CD4-positive, alpha-beta T cell treated with Interleukin-21 for 1 hour (primary cell): ENCODE data around the gene DDX10.

Experiments used
- DNase-seq: peaks from one replicate; pipeline ENCODE4 v3.0.0-alpha.2; 2020

Gene DDX10

DNA sequence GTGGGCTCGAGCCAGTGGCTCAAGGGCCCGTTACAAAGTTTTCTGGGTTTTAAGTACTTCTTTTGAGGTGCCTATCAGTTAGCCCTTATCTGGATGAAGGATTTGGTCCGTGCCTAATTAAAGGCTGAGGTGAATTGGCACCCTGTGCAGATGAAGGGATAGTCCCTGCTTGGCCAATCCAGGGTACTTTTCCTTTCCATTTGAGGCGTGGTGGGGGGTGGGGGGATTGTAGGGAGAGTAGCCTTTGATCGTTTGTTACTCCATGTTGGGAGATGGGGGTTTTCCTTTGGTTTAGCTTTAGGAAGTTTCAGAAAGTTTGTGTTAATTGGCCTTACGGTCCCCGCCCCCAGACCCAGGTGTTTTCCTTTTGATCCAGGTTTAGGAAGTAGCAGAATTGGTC, 170.8 kb downstream of the DDX10 start:
- DNase-seq: no peak

DNA sequence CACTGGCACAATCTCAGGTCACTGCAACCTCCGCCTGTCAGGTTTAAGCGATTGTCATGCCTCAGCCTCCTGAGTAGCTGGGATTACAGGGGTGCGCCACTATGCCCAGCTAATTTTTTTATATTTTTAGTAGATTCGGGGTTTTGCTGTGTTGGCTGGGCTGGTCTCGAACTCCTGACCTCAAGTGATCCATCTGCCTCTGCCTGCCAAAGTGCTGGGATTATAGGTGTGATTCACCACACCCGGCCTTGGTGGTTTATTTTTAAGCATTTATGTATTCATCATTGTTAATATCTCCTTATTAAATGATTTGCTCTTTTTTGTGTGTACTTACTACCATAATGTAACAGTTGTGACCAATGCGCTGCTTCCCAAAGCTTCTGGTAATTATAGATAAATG, 171.7 kb downstream of the DDX10 start:
- no peak for DNase-seq

DNA sequence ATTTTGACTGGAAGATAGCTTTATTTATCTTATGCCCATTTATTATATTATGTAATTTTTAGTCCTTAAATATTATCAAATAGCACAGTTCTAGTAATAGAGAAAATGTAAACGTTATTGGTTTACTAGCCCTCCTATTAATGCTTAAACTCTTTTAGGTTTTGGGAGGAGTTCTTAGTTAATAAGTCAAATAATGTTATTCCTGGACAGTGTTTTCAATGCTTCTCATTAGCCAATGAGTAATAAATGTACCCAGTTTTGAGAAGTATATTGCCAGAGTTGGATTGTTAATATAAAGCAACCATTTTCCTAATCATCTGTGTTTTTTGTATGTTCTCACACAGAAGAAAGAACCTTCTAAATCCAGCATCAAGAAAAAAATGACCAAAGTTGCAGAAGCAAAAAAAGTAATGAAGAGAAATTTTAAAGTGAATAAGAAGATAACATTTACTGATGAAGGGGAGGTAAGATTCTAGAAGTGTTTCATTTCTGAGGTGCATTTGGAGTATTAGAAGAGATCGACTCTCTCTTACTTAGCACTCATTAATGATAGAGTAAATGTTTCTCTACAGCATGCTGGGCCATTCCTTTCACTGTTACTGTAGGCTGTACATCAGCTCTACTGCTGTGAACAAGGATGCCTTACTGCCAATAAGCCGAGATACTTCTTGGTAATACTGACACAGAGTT, 173.4 kb downstream of the DDX10 start:
- DNase-seq: no peak

- DNase-seq: no peak
Observed at GRCh38 chr11:108838792-108839105, 173.9 kb downstream of the DDX10 start.

DNA sequence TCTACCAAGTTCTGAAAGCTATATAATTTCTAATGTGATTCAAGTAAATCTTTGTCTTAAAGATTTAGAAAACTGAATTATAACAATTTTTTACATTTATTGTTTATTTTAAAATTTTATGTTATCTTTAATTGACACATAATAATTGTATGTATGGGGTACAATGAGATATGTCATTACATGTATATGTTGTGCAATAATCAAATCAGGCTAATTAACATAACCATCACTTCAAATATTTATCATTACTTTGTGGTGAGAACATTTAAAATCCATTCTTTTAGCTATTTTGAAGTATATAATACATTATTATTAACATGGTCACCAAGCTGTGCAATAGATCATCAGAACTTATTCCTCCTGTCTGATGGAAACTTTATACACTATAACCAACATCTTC, 181.1 kb downstream of the DDX10 start:
- no peak for DNase-seq

GRCh38 chr11:108847298-108847990, 182.6 kb downstream of the DDX10 start:
- DNase-seq: no peak

DNA sequence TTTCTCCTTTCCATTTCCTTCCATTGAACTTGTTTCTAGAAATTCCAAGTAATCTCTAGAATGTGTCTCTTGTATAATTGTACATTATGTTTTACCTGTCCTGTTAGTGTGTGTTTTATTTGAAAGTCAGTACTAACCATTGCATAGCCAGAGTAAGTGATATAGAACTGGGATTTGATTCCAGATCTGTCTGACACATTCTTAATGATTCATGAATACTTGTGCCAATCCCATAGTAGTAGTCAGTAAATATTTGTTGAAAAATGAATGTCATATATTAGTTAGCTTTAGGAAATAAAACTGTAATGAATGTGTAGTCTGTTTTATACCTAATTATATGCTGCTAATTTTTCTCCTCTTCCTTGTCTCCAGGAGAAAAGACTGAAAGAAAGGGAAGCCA, 186.9 kb downstream of the DDX10 start:
- no peak for DNase-seq

- no peak for DNase-seq
Observed at GRCh38 chr11:108852701-108853100, 187.8 kb downstream of the DDX10 start.

DNA sequence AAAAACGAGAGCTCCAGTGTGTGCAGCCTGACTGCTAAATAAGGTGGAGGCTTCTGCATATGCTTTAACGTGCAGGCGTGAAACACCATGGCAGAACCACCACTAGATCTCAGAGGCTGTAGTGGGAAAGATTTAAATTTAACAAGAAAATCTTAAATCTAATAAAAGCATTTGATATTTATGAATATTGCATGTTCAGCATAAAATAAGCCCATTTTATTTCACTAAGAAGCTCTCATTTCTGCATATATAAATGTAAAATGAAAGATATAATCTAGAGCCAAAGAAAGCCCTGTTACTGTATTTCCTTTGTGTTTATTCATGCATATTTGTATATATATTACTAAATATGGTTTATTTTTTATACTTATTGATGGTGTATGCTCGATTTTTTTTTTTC, 188.3 kb downstream of the DDX10 start:
- no peak for DNase-seq

GRCh38 chr11:108853864-108854263, 189.0 kb downstream of the DDX10 start:
- peak; percentile 17 for DNase-seq

GRCh38 chr11:108854346-108854745, 189.5 kb downstream of the DDX10 start:
- DNase-seq: peak; percentile 38

GRCh38 chr11:108857382-108857781, 192.5 kb downstream of the DDX10 start:
- no peak for DNase-seq

DNA sequence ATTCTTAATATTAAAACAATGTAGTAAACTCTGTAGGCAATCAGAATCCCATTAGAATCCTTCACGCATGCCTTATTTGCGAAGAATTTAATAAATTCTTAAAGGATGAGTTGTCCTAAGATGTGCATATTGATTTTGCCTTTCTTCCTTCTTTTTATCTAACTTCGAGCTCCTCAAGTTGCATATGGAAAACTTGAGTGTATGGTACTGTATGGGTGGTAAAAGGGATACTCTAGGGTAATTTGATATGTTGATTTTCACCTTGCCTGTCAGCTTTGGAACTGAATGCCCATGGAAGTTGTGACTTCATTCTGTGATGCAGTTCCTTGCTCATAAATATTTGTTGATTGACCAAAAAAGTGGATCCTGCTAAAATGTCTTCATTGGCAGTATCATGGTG, 193.8 kb downstream of the DDX10 start:
- DNase-seq: no peak

GRCh38 chr11:108859510-108859909, 194.6 kb downstream of the DDX10 start:
- DNase-seq: no peak

- no peak for DNase-seq
Observed at GRCh38 chr11:108863528-108863927, 198.7 kb downstream of the DDX10 start.

DNA sequence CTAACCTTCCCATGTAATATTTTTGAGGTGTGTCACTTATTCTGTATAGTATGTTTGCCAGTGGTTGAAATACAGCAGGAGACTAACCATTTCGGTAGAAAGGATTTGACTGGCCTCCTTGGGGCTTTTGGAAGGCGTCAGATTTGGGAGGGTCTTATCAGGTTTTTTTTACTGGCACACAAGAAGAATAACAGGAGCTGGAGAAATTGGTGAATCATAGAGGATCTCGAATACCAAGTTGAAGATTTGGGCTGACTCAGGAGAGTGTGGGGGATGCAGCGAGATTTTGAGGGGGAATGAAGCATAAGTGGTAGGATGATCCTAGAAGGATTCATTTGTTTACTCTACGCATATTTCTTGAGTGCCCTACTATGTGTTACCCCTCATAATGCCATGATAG, 200.5 kb downstream of the DDX10 start:
- no peak for DNase-seq

DNA sequence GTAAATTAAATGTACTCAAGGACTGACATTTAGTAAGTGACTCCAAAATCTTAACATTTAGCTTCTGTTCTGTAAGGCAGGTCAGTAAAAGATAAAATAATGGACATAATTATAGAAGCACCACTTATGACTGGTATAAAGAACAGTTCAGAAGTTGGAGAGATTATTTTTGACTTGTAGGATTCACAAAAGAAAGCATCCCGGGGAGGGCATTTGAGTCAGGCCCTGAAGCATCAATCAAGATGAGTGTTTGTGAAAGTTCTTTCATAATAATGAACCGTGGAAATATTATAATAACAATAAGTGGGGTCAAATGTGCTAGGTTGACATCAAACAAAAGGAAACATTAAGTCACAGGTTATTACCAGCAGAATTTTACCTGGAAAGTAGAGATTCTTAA, 201.9 kb downstream of the DDX10 start:
- DNase-seq: no peak

GRCh38 chr11:108870373-108871020, 205.6 kb downstream of the DDX10 start:
- no peak for DNase-seq

GRCh38 chr11:108871152-108871551, 206.3 kb downstream of the DDX10 start:
- peak; percentile 19 for DNase-seq

GRCh38 chr11:108871867-108872266, 207.0 kb downstream of the DDX10 start:
- no peak for DNase-seq

- DNase-seq: no peak
Observed at GRCh38 chr11:108872781-108873291, 208.0 kb downstream of the DDX10 start.

GRCh38 chr11:108873310-108873709, 208.4 kb downstream of the DDX10 start:
- no peak for DNase-seq

DNA sequence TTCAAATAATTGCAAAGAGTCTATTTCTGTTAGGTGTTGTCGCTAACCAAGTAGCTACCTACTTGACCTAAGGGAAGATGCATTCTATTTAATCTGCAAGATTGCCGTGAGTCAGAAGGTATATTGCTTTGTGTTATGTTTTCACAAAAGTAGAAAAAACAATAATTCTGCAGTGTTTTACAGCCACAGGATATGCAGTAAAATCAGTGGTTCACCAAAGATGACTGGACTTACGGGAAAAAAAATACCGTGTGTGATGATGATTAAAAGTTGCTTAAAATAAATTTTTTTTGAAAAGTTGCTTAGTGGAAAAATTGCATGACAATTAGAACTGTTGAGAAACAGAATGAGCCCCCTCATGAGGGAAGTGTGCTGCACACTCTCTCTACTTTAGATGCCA, 209.1 kb downstream of the DDX10 start:
- no peak for DNase-seq

DNA sequence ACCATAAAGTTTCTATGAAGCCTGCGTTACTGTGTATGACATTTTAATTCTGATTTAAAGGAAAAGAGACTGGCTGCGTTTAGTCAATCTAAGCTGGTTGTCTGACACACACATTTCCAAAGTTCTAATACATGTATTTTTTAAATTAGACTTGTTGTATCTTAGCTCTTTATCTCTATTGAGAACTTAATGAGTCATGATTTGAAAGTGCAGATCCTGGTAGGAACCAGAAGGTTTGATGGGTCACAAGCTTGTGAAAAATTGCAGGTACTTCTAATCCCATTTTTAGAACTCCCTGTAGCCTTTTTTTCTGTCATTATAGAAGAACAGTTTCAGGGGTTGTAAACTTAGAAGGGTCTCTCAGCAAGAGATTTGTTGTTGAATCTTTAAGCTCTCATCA, 210.3 kb downstream of the DDX10 start:
- DNase-seq: no peak
